Measurements from ENCODE around the gene TNNI3.
"Not testable (repeated sequence)": the region's sequence is repeated elsewhere in the genome, so short reads cannot be mapped to it uniquely, and the experiment has no call there.

TNNI3 gene

DNA sequence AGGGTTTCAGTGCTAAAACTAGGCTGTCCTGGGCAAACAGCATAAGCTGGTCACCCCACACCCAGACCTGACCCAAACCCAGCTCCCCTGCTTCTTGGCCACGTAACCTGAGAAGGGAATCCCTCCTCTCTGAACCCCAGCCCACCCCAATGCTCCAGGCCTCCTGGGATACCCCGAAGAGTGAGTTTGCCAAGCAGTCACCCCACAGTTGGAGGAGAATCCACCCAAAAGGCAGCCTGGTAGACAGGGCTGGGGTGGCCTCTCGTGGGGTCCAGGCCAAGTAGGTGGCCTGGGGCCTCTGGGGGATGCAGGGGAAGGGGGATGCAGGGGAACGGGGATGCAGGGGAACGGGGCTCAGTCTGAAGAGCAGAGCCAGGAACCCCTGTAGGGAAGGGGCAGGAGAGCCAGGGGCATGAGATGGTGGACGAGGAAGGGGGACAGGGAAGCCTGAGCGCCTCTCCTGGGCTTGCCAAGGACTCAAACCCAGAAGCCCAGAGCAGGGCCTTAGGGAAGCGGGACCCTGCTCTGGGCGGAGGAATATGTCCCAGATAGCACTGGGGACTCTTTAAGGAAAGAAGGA, 42.9 kb downstream of the TNNI3 start:
- DNase-seq (ENCODE audit: low read depth in 3 of 3, low spot score in 1 of 3) = no peak

DNA sequence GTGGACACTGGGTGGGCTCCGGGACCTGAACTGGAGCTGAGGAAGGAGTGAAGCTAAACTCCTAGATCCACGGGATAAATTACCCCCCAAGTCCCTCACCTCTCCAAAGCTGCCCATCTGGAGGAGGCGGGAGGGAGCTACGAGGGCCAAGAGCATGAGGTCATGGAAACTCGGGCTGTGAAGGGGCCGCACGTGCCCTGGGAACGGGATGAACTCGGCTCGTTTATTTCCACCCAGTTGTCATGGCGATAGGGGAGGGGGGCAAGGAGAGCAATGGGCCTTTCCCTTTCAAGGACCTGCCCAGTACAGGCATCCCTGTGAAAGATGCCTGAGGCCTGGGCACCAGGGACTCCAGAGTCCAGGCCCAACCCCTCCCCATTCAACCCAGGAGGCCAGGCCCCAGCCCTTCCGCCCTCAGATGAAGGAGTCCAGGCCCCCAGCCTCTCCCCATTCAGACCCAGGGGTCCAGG, 43.9 kb downstream of the TNNI3 start:
- no peak for DNase-seq (ENCODE audit: low read depth in 3 of 3, low spot score in 1 of 3)

DNA sequence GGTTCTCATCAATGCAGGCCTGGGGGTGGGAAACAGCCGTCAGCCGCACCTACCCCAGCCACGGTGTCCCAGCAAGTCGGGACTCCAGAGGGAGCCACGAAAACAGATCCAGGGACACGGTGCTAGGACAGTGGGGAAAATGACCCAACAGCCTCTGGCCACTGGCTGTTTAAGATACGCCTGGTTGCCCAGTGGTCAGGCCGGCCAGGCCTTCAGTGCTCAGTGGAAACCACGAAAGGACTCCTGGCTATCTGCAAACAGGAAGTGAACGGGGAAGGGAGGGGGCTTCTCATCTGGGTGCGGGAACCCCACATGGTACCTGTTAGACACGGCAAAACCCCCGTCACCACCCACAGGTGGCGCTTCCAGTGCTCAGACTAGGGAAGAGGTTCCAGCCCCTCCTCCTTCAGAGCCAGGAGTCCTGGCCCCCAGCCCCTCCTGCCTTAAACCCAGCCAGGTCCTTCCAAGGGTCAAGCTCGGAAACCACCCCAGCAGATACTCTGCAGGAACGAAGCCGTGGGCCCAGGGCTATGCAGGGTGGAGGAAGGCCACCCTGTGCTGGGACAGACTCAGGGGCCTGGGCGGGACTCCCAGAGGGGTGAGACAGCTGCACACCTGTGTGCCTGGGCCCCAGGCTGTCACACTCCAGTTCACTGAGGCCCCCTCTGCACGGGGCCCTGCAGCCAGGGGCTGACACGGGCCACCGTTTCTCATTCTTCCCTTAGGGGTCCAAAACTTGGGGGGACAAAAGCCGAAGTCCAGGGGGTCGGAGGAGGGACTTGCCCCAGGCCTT, 44.6 kb downstream of the TNNI3 start:
- no peak for DNase-seq (ENCODE audit: low read depth in 3 of 3, low spot score in 1 of 3)

GRCh38 chr19:55112246-55112776, 45.2 kb downstream of the TNNI3 start:
- DNase-seq (ENCODE audit: low read depth in 3 of 3, low spot score in 1 of 3) = no peak

GRCh38 chr19:55111238-55111831, 46.2 kb downstream of the TNNI3 start:
- no peak for DNase-seq (ENCODE audit: low read depth in 3 of 3, low spot score in 1 of 3)

DNA sequence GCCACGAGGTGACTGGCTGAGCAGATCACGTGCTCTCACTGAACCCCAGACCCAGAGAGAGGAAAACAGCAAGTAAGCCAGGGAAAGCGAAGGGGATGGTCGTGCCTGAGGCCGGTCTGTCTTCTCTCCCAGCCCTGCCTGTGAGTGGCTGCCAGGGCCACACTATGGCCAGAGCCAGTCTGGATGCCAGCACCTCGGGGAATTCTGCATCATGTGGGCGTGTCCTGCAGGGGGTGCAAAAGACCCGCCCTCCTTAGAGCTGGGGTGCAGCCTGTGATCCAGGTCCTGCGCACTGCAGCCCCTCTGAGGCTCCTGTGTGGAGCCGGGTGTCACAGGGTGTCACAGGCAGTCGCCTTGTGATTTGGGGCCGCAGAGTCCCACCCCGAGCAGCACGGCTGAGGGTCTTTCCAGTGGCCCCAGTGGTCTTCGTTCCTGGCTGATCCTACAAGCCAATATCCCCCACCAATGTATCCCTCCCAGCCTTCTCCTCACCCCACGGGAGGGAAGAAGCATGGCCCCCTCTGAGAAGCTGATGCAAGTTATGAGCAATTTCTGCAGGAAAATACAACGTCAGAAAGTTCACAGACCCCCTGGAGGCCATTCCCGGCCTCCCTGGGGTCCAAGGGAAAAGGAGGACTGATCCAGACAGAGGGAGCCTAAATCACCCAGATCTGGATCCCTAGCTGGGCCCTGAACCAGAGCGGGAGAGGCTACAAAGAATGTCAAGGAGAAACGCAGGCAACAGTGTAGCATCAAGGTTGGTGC, 47.8 kb downstream of the TNNI3 start:
- DNase-seq (ENCODE audit: low read depth in 3 of 3, low spot score in 1 of 3) = no peak

GRCh38 chr19:55107252-55107651, 50.3 kb downstream of the TNNI3 start:
- DNase-seq (ENCODE audit: low read depth in 3 of 3, low spot score in 1 of 3) = not testable (repeated sequence)

GRCh38 chr19:55106591-55106990, 50.9 kb downstream of the TNNI3 start:
- DNase-seq (ENCODE audit: low read depth in 3 of 3, low spot score in 1 of 3) = no peak

DNA sequence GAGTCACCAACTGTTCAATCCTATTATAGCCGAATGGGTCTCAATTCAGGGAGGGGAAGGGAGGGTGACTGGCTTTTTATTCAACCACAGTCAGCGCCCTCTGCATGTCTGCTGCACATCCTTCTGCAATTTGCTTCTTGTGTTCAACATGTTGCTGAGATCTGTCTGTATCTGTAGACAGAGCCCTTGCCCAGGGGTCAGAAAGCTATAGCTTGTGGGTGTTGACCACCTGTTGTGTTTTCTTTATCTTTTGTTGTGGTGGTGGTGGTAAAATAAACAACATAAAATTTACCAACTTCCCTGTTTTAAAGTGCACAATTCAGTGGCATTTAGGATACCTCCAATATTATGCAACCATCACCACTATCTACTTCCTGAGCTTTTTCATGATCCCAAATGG, 52.3 kb downstream of the TNNI3 start:
- DNase-seq (ENCODE audit: low read depth in 3 of 3, low spot score in 1 of 3) = no peak

DNA sequence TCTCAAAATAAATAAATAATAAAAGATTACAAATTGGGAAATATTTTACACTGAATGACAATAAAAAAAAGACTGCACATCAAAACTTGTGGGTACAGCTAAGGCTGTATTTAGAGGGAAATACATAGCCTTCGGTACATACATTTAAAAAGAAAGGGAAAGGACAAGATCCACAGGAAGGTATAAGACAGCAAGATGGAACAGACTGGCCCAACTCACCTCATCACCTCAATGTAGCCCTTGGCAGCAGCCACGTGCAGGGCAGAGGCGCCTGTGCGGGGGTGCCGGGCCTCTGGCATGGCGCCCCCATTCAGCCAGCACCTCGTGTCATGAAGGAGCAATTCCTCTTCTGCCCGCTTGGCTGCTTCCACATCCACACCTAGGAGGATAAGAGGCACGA, 54.3 kb downstream of the TNNI3 start:
- DNase-seq (ENCODE audit: low read depth in 3 of 3, low spot score in 1 of 3) = no peak

Measured in stimulated activated CD4-positive, alpha-beta T cell treated with anti-CD3 and anti-CD28 coated beads, TNF-alpha, amount 100 ng/mL, for 1 hour (primary cell).